HepG2 (cell line): ENCODE data around the gene SORBS2. TPM values are rescaled to one million over a fixed set of nuclear protein-coding genes. Genes with fewer than 3 reads are reported as not detected.

Experiments
- ATAC-seq: fragments of 200-7000 bp; cut with Tn5 transposase; 3 replicates; pipeline ENCODE4 v1.9.1; 2020; ENCODE audit warnings: mild to moderate bottlenecking, moderate library complexity
- BruUV-seq: library from RNA; stranded (reverse); fragments of 400-500 nt; replicated peaks from 2 replicates; lab custom pipeline; 2021; lab: Mats Ljungman, UMichigan
- CTCF ChIA-PET: fragments of 300-600 bp; formaldehyde crosslinking; extraction: SDS; loops from one replicate; lab custom pipeline; 2021; ENCODE audit warnings: low total read pairs, inconsistent platforms, low intra/inter-chr PET ratio; lab: Yijun Ruan, JAX
- POLR2A ChIA-PET: fragments of 350-600 bp; sonication (Branson Sonifier 250); formaldehyde crosslinking; loops from one replicate; lab custom pipeline; 2020; ENCODE audit warnings: antibody characterized with exemption, inconsistent platforms; lab: Yijun Ruan, JAX
- DNase-seq: peaks from one replicate; pipeline ENCODE4 v3.0.0-alpha.2; 2015; ENCODE audit warnings: low spot score
- FAIRE-seq: peaks from 3 replicates; lab custom pipeline; 2011; peaks lifted over from hg19 to GRCh38; lab: Jason Lieb, UNC
- H2AFZ ChIP-seq: one replicate; pipeline ENCODE4 v1.6.1; 2011; ENCODE audit warnings: low read length, inconsistent platforms
- H3K27ac ChIP-seq: fragments of 300-600 bp; 3 replicates; pipeline ENCODE4 v1.8.0; 2011; ENCODE audit warnings: mixed run types, mild to moderate bottlenecking, mixed read lengths, low read length, inconsistent platforms; ENCODE audit not compliant: insufficient read depth; ENCODE audit errors: extremely low read length
- H3K27me3 ChIP-seq, 2 experiments: fragments of 200-600 bp in 1 of 2; 2 replicates in 1 of 2; 3 replicates in 1 of 2; pipeline versions ENCODE4 v1.6.0 to v1.8.0; 2011; ENCODE audit warnings: low read length in 2 of 2, mild to moderate bottlenecking in 2 of 2, moderate library complexity in 2 of 2, inconsistent platforms in 1 of 2; ENCODE audit not compliant: insufficient read depth in 2 of 2, control insufficient read depth in 1 of 2
- H3K36me3 ChIP-seq, 2 experiments: fragments of 200-600 bp in 1 of 2; replicated peaks in 1 of 2; 2 replicates in 1 of 2; 3 replicates in 1 of 2; pipeline versions ENCODE4 v1.5.1 to v1.8.0; 2011; ENCODE audit warnings: low read length in 2 of 2, inconsistent platforms in 1 of 2; ENCODE audit not compliant: insufficient read depth in 2 of 2, control insufficient read depth in 1 of 2
- H3K4me1 ChIP-seq: 2 replicates; pipeline ENCODE4 v1.5.1; 2012; ENCODE audit warnings: low read length, inconsistent platforms; ENCODE audit not compliant: insufficient read depth
- H3K4me2 ChIP-seq: 2 replicates; pipeline ENCODE4 v1.6.0; 2011; ENCODE audit warnings: low read depth, low read length, inconsistent platforms
- H3K4me3 ChIP-seq, 3 experiments: fragments of 200-600 bp in 1 of 3; sonication (generic), shearing (Covaris generic) in 1 of 3; replicated peaks in 1 of 3; 2 replicates each; pipeline ENCODE4 v1.5.1; 2011 to 2016; ENCODE audit warnings: low read length in 3 of 3, inconsistent platforms in 2 of 3, low read depth in 2 of 3, mild to moderate bottlenecking in 2 of 3, control low read depth in 1 of 3, mixed read lengths in 1 of 3; ENCODE audit not compliant: insufficient read depth in 1 of 3
- H3K79me2 ChIP-seq: one replicate; pipeline ENCODE4 v1.6.1; 2011; ENCODE audit warnings: low read length, inconsistent platforms; ENCODE audit not compliant: insufficient read depth
- H3K9ac ChIP-seq: 2 replicates; pipeline ENCODE4 v1.6.0; 2011; ENCODE audit warnings: mild to moderate bottlenecking, low read depth, low read length, inconsistent platforms; ENCODE audit not compliant: insufficient read depth
- H3K9me3 ChIP-seq: 2 replicates; pipeline ENCODE4 v1.5.1; 2012; ENCODE audit warnings: mild to moderate bottlenecking, low read length
- H4K20me1 ChIP-seq: 2 replicates; pipeline ENCODE4 v1.6.0; 2011; ENCODE audit warnings: inconsistent platforms, mild to moderate bottlenecking, low read length, moderate library complexity; ENCODE audit not compliant: insufficient read depth
- GFI1 ChIP-seq: sonication (generic); formaldehyde crosslinking; IDR thresholded peaks from 2 replicates; pipeline ENCODE4 v1.5.0; 2020; ENCODE audit warnings: missing genetic modification reagents, mild to moderate bottlenecking, borderline replicate concordance
- HMG20B ChIP-seq: conservative IDR thresholded peaks from 2 replicates; pipeline ENCODE4 v1.6.1; 2016; ENCODE audit warnings: missing genetic modification reagents, missing compliant biosample characterization
- JDP2 ChIP-seq: sonication (generic); formaldehyde crosslinking; IDR thresholded peaks from 2 replicates; pipeline ENCODE4 v1.8.1; 2022; ENCODE audit warnings: missing genetic modification reagents, borderline replicate concordance
- MYPOP ChIP-seq: sonication (generic); formaldehyde crosslinking; IDR thresholded peaks from 2 replicates; pipeline ENCODE4 v1.8.1; 2023; ENCODE audit warnings: mild to moderate bottlenecking, moderate library complexity, missing genetic modification reagents
- NR2F1 ChIP-seq, 2 experiments: fragments of 450-650 bp in 1 of 2; formaldehyde crosslinking in 1 of 2; IDR thresholded peaks; 2 replicates each; pipeline versions ENCODE4 v1.5.0 to v1.6.1; 2016 to 2020; ENCODE audit warnings: mild to moderate bottlenecking in 1 of 2, missing compliant biosample characterization in 1 of 2, missing genetic modification reagents in 1 of 2, moderate library complexity in 1 of 2
- RERE ChIP-seq: IDR thresholded peaks from 2 replicates; pipeline ENCODE4 v1.6.1; 2016; ENCODE audit warnings: low read depth, missing genetic modification reagents, missing compliant biosample characterization
- TMF1 ChIP-seq: sonication (generic); formaldehyde crosslinking; IDR thresholded peaks from 2 replicates; pipeline ENCODE4 v1.8.1; 2022; ENCODE audit warnings: low read depth, missing genetic modification reagents
- TRIM24 ChIP-seq: sonication (generic); formaldehyde crosslinking; IDR thresholded peaks from 2 replicates; pipeline ENCODE4 v1.8.0; 2022; ENCODE audit warnings: mild to moderate bottlenecking, missing genetic modification reagents
- ZBTB46 ChIP-seq: sonication (generic); formaldehyde crosslinking; IDR thresholded peaks from 2 replicates; pipeline ENCODE4 v1.4.0; 2020; ENCODE audit warnings: mild to moderate bottlenecking, missing genetic modification reagents, borderline replicate concordance
- ZNF256 ChIP-seq: sonication (generic); formaldehyde crosslinking; conservative IDR thresholded peaks from 2 replicates; pipeline ENCODE4 v1.4.0; 2020; ENCODE audit warnings: missing genetic modification reagents
- ZNF879 ChIP-seq: sonication (generic); formaldehyde crosslinking; IDR thresholded peaks from 2 replicates; pipeline ENCODE4 v1.8.1; 2023; ENCODE audit warnings: missing genetic modification reagents
- WGBS: methylation state at CpG from one replicate; pipeline ENCODE4 v1.1.6; 2017; ENCODE audit warnings: low lambda C conversion rate; 5-methylcytosine and 5-hydroxymethylcytosine counted together
- in situ Hi-C: cut with HindIII; loops from 2 replicates; pipeline ENCODE4 v1.10.0; 2017; ENCODE audit warnings: low pct_unique_long_range_greater_than_20kb; ENCODE audit not compliant: extremely low pct_ligation_motif_present
- intact Hi-C: fragments of 100-400 bp; cut with micrococcal nuclease; formaldehyde crosslinking; loops from one replicate; pipeline ENCODE4 v1.10.0; 2022; ENCODE audit not compliant: unreplicated experiment
- polyA plus RNA-seq, 8 experiments: library from polyadenylated mRNA; depleted of rRNA in 3 of 8; stranded (reverse) in 7 of 8; unstranded in 1 of 8; fragments of >200 nt; fragmentation: Illumina TruSeq in 4 of 8; extraction: Trizol in 4 of 8; gene quantifications; 2 replicates each; pipeline versions ENCODE4 v1.2.1 to v1.2.3, GENCODE V29; 2011 to 2016; ENCODE audit warnings: low read depth in 4 of 8, missing spikeins in 1 of 8, mixed read lengths in 1 of 8; ENCODE audit not compliant: insufficient read depth in 1 of 8
- total RNA-seq, 5 experiments: library from RNA; depleted of rRNA; stranded (reverse); fragments of >200 nt; fragmentation: Illumina TruSeq; extraction: Trizol; gene quantifications; 2 replicates each; pipeline ENCODE4 v1.2.3, GENCODE V29; 2016; ENCODE audit warnings: low read depth in 1 of 5

SORBS2 gene
- total and polyA plus RNA-seq, 2 of the 13 experiments (the other 11 are each of a cell fraction or from before 2014, with no cell fraction given) = 25.0 to 80.5 TPM

GRCh38 chr4:185728893-185729292 is 83.1 kb downstream of the SORBS2 start:
- ChIA-PET POLR2A (no interaction called here), CTCF (no interaction called here)
- TF ChIP-seq TRIM24 (CRISPR knock-in tag) = no peak
- TF ChIP-seq TMF1 (CRISPR knock-in tag) = no peak
- no peak for TF ChIP-seq MYPOP
- no peak for TF ChIP-seq HMG20B (CRISPR knock-in tag)
- TF ChIP-seq ZNF256 (CRISPR knock-in tag) = no peak
- no peak for TF ChIP-seq JDP2
- TF ChIP-seq ZNF879 (CRISPR knock-in tag) = no peak
- TF ChIP-seq ZBTB46 = no peak
- no peak for TF ChIP-seq GFI1 (CRISPR knock-in tag)
- no peak for TF ChIP-seq RERE (CRISPR knock-in tag)
- no peak for TF ChIP-seq NR2F1 (CRISPR knock-in tag; IDR thresholded peaks at IDR 0.05)
- no peak for DNase-seq
- Histone ChIP-seq H4K20me1 (no peaks in the 10 kb centered on the region), H3K27ac (no peak overlapping the region), H3K4me2 (no peak overlapping the region), H3K4me3 (no peak overlapping the region), H3K9me3 (no peaks in the 10 kb centered on the region), H2AFZ (no peak overlapping the region), H3K36me3 (peaks cover 8 to 20% of the 10 kb centered on the region in 2 experiments), H3K27me3 (no peaks in the 10 kb centered on the region), H3K79me2 (no peaks in the 10 kb centered on the region), H3K9ac (no peak overlapping the region), H3K4me1 (peaks cover 16% of the 10 kb centered on the region; the same call in 1 of the 2 replicates)
- intact Hi-C loops = no loop called here
- no peak for ATAC-seq
- BruUV-seq = no TSS peak
- FAIRE-seq = no peak
- WGBS = 97% methylated on average over 2 of the region's 2 CpGs
- in situ Hi-C loops = no loop called here
